GM21526 (cell line): ENCODE data around the gene RIPK1.
"Not testable (repeated sequence)": the region's sequence is repeated elsewhere in the genome, so short reads cannot be mapped to it uniquely, and the experiment has no call there.

Source experiments
- ATAC-seq: cut with Tn5 transposase; IDR thresholded peaks from one replicate; pipeline ENCODE4 v1.9.1; 2021; ENCODE audit warnings: moderate library complexity; ENCODE audit not compliant: unreplicated experiment, low FRiP score

Gene RIPK1

GRCh38 chr6:3068329-3069214, at the start of gene RIPK1:
RIPK1 (plus strand) TSS chr6:3068494; CDS start chr6:3076824, 8,330 bp downstream.
- peak; percentile 79 for ATAC-seq

DNA sequence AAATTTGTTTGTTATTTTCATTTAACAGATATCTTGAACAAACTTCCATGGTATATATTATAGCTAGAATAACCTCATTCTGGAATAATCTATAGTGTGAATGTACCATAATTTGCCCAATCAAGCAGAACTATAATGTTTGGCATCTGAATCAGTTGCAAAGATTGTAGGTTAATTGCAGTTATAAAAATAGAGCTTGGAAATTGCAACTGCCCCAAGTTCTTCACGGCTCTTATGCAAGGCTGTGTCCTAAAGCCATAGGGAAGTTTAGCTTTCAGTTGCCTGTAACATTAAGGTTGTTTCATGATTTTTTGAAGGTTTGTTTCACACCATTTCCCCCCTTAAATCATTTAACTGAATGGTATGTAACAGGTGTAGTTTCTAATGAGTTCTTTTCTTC, 49.2 kb upstream of the RIPK1 start:
- no peak for ATAC-seq

DNA sequence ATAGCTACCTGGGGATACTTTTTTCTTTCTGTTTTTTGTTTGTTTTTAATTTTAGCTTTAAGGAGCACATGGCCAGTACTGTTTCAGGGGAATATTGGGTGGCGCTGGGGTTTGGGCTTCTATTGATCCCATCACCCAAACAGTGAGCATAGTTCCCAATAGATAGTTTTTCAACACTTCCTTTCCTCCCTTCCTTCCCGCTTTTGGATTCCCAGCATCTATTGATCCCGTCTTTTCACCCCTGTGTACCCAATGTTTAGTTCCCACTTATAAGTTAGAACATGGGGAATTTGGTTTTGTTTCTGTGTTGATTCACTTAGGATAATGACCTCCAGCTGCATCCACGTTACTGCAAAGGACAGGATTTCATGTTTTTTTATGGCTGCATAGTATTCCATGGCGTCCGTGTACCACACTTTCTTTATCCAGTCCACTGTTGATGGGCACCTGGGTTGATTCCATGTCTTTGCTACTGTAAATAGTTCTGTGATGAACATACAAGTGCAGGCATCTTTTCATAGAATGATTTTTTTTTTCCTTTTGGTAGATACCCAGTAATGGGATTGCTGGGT, 48.5 kb upstream of the RIPK1 start:
- no peak for ATAC-seq

DNA sequence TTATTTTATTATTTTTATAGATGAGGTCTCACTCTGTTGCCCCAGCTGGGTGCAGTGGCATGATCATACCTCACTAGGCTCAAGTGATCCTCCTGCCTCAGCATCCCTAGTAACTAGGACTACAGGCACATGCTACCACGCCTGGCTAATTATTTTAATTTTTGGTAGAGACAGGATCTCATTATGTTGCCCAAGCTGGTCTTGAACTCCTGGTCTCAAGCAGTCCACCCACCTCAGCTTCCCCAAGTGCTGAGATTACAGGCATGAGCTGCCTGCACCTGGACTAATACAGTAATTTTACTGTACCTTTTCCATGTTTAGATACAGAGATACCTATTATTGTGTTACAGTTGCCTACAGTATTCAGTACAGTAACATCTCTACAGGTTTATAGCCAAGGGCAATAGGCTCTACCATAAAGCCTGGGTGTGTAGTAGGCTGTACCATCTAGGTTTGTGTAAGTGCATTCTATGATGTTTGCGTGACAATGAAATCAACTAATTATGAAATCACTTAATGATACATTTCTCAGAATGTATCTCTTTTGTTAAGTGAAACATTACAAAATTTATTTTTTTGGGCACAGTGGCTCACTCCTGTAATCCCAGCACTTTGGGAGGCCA, 47.2 kb upstream of the RIPK1 start:
- ATAC-seq: not testable (repeated sequence)

DNA sequence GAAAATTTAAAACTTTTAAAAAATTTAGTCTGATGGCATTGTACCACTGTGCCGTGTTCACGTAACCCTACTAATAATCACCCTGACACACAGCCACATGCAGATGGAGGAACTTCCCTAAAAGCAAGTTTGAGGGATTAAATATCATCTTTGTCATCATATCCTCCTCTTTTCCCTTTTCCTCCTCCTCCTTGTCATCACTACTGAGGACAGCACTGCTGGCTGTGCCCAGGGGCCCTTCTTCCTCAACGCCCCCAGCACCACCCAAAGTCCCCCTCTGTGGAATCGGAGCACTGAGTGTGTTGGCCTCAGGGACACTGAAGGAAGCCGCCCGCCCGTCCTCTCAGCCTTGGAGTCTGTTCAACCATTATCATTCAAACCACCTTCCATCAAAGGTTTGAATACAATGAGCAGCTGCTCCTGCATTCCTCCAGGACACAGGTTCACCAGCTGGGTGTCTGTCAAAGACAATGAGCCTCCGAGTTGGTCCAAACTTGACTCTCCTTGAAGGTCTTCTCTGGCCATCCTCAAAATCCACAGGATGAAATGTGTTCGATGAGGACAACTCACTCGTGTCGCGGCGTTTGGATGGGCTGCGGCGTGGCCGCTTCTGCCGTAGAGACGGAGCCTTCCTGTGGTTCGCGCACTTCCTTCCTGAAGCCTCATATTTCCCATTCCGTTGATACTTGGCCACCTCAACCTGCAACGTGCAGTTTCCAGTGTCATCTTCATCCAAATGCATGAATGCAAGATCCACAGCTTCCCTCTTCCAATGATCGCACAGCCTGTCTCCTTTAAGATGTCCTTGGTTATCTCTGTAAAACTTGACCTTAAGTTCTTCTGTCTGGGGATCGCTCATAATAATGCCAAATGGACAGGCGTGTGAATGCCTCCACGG, 45.3 kb upstream of the RIPK1 start:
- ATAC-seq: no peak

DNA sequence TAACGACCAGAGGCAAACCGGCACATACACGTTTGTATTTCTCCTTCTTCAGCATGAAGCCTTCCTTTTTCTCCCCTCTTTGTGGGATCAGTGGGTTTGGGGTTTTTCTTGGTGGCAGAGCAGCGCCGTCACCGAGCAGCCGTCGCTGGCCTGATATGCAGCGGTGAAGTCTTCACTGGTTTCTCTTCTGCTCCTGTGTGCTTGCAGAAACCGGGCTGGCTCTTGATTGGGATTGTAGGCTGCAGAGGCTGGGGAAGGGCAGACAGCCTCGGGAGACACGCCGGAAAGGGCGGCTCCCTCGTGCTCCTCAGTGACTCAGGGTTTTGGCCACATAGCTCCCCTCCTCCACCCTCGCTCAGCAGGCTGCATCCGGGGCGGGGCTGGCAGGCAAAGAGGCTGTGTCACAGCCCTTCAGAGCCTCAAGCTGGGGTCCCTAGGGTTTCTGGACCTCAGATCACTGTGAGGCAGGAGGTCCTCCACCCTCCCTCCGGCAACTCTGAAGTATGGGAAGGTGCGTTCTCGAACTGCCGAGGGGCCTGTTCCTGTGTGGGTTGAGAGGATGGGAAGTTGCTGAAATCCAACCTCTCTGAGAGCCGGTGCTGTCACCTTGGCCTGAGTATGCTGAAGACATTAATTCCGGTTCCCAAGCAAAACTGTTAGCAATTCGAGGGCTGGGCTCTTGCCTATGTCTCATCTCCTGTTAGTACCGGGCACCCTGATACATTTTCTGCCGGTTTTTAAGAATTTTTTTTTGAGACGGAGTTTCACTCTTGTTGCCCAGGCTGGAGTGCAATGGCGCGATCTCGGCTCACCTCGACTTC, 44.4 kb upstream of the RIPK1 start:
- peak; percentile 77 for ATAC-seq

GRCh38 chr6:3026791-3027626, 41.3 kb upstream of the RIPK1 start:
- ATAC-seq: peak; percentile 69

- ATAC-seq: not testable (repeated sequence)
These were observed 40.1 kb upstream of the RIPK1 start for GRCh38 chr6:3028156-3028555.

- ATAC-seq: no peak
These were observed 36.2 kb upstream of the RIPK1 start for GRCh38 chr6:3031857-3032640.

DNA sequence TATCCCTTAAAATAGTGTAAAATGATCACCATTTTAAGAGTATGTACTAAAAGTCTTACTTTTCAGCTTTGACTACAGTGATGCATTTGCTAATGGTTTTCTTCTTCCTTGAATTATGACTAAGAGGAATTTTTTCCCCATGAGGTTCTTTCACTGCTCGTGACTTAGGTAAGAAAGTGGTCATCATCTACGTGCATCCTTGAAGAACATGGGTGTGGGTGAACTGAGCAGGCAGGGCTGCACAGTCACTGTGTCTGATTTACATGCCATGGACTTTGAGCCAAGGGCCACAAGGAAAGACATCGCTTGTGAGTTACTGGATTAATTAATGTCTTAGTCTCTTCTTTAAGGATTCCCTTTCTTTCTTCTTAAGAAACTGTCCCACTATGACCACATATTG, 35.3 kb upstream of the RIPK1 start:
- no peak for ATAC-seq

DNA sequence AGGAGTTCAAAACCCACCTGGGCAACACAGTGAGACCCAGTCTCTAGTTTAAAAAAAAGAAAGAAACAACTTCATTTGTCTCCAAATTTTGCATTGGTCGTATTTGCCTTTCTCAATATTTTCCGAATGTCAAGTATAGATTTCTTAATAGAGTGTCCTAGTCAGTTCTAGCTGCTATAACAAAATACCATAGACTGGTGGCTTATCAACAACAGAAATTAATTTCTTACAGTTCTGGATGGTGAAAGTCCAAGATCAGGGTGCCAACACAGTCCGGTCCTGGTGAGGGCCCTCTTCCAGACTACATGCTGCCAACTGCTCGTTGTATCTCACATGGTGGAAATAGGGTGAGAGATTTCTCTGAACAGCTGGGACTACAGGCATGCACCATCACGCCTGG, 34.6 kb upstream of the RIPK1 start:
- no peak for ATAC-seq

DNA sequence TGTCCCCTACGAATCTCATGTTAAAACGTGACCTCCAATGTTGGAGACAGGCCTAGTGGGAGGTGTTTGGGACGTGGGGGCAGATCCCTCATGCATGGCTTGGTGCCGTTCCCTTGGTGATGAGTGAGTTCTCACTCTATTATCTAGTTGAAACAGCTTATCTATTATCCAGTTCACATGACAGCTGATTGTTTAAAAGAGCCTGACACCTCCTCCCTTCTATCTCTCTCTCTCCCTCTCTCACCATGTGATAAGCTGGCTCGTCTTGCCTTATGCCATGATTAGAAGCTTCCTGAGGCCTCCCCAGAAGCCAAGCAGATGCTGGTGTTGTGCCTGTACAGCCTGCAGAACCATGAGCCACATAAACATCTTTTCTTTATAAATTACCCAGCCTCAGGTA, 32.9 kb upstream of the RIPK1 start:
- no peak for ATAC-seq

- ATAC-seq: no peak
These were observed 31.2 kb upstream of the RIPK1 start for GRCh38 chr6:3036861-3037637.

GRCh38 chr6:3037638-3038365, 30.5 kb upstream of the RIPK1 start:
- ATAC-seq: no peak

DNA sequence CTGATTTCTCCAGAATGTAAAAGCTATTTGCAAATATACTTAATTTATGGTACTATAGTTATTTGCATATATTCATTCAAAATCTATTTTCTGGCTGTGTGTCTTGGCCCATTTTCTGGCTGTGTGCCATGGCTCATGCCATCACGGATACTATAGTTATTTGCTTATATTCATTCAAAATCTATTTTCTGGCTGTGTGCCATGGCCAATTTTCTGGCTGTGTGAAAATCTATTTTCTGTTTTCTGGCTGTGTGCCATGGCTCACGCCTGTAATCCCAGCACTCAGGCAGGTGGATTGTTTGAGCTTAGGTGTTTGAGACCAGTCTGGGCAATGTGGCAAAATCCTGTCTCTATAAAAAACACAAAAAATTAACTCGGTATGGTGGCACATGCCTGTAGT, 28.9 kb upstream of the RIPK1 start:
- no peak for ATAC-seq

GRCh38 chr6:3041147-3041546, 27.1 kb upstream of the RIPK1 start:
- no peak for ATAC-seq

- ATAC-seq: no peak
These were observed 26.7 kb upstream of the RIPK1 start for GRCh38 chr6:3041606-3042005.
